Neutrophil (primary cell): ENCODE results near the gene YBEY.
A peak's percentile ranks its signal among the peaks of the same experiment; 100 is the strongest.

Experiments used
- H3K27ac ChIP-seq: fragments of 200-600 bp; sonication (generic); 2 replicates; pipeline ENCODE4 v1.5.1; 2016; ENCODE audit warnings: mild to moderate bottlenecking, moderate library complexity
- H3K27me3 ChIP-seq: fragments of 200-600 bp; sonication (generic); 2 replicates; pipeline ENCODE4 v1.6.0; 2016; ENCODE audit warnings: mild to moderate bottlenecking
- H3K36me3 ChIP-seq: fragments of 200-600 bp; sonication (generic); 2 replicates; pipeline ENCODE4 v1.5.1; 2017
- H3K4me1 ChIP-seq, 2 experiments: fragments of 200-600 bp in 1 of 2; sonication (generic) in 1 of 2; 1 replicate in 1 of 2; 2 replicates in 1 of 2; pipeline versions ENCODE4 v1.5.1 to v1.6.1; 2013 to 2016; ENCODE audit warnings: low read depth in 1 of 2, low read length in 1 of 2, mild to moderate bottlenecking in 1 of 2, moderate library complexity in 1 of 2; ENCODE audit not compliant: control insufficient read depth in 1 of 2, insufficient read depth in 1 of 2
- H3K4me3 ChIP-seq, 2 experiments: fragments of 200-600 bp in 1 of 2; sonication (generic) in 1 of 2; 1 replicate in 1 of 2; 2 replicates in 1 of 2; pipeline ENCODE4 v1.5.1; 2013 to 2016; ENCODE audit warnings: low read depth in 1 of 2, low read length in 1 of 2, mild to moderate bottlenecking in 1 of 2, moderate library complexity in 1 of 2
- H3K9me3 ChIP-seq: fragments of 200-600 bp; sonication (generic); 2 replicates; pipeline ENCODE4 v1.5.1; 2016
- CTCF ChIP-seq: fragments of 200-600 bp; sonication (generic); IDR thresholded peaks from 2 replicates; pipeline ENCODE4 v1.5.1; 2016; ENCODE audit warnings: antibody characterized with exemption

The YBEY gene

GRCh38 chr21:46320331-46320801 lies 34.2 kb downstream of the YBEY start:
- H3K9me3 ChIP-seq: no peaks in the 10 kb centered on the region
- peaks cover 18% of the 10 kb centered on the region for H3K36me3 ChIP-seq
- H3K4me1 ChIP-seq: peaks cover 41 to 43% of the 10 kb centered on the region in 2 experiments
- H3K4me3 ChIP-seq: no peak overlapping the region
- H3K27ac ChIP-seq: no peak overlapping the region
- no peak for TF ChIP-seq CTCF
- no peaks in the 10 kb centered on the region for H3K27me3 ChIP-seq

- Histone ChIP-seq H3K4me1 (peaks cover 47 to 49% of the 10 kb centered on the region in 2 experiments), H3K27ac (peak overlapping the region; percentile 94), H3K9me3 (no peaks in the 10 kb centered on the region), H3K4me3 (peak overlapping the region; percentile 96 to 100), H3K36me3 (peaks cover 6% of the 10 kb centered on the region), H3K27me3 (no peaks in the 10 kb centered on the region)
- TF ChIP-seq CTCF: no peak
Observed at GRCh38 chr21:46322351-46323226, 36.4 kb downstream of the YBEY start.

- Histone ChIP-seq H3K9me3 (no peaks in the 10 kb centered on the region), H3K4me3 (peak overlapping the region; percentile 96 to 100), H3K4me1 (peaks cover 47 to 49% of the 10 kb centered on the region in 2 experiments), H3K27me3 (no peaks in the 10 kb centered on the region), H3K27ac (peak overlapping the region; percentile 94), H3K36me3 (peaks cover 4% of the 10 kb centered on the region)
- TF ChIP-seq CTCF: no peak
Observed at GRCh38 chr21:46323227-46323709, 37.1 kb downstream of the YBEY start.

GRCh38 chr21:46323710-46324389 lies 37.7 kb downstream of the YBEY start, which contains the start of the genes C21orf58 and PCNT:
TSS of gene C21orf58 (minus strand) at chr21:46323870. CDS start at chr21:46322738, 1,132 bp downstream.
TSS of gene PCNT (plus strand) at chr21:46324156. CDS start at chr21:46324229, 73 bp downstream.
- Histone ChIP-seq H3K4me3 (peak within 1 kb of the TSS; percentile 96 to 100), H3K27me3 (no peaks in the 10 kb centered on the region), H3K27ac (peak within 1 kb of the TSS; percentile 94), H3K4me1 (peaks cover 47 to 49% of the 10 kb centered on the region in 2 experiments), H3K36me3 (peaks cover 4% of the 10 kb centered on the region), H3K9me3 (no peaks in the 10 kb centered on the region)
- peak; percentile 24 for TF ChIP-seq CTCF

DNA sequence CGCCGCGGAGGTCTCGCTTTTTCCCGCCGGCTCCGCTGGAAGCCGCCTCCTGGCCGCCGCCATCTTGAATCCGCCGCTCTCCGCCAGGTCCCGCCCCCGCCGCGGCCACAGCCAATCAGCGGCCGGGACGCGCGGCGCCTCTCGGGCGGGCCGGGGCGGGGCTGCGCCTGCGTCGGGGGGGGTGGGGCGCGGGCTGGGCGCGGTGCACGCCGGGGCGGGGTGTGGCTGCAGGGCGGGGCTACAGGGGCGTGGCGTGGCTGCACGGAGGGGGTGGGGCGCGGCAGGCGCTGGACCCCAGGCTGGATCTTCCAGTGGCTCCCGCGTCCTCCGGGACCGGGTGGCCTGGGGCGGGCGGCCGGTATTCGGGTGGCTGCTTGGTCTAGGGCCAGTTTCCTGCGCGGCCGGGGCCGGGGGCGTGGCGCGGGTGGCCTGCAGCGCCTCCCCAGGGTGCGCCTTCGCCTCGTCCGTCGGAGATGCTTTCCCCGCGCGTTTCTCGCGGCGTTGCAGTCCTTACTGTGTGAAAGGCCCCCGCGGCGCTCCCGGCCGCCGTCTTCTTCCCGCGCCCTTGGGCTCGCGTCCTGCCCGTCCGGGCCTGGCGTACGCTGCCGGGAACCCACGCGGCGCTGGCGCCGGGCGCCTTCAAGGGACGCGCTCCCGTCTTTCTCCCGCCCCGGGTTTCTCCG lies 38.4 kb downstream of the YBEY start:
- peaks cover 6% of the 10 kb centered on the region for H3K36me3 ChIP-seq
- H3K4me3 ChIP-seq: peak overlapping the region; percentile 96 to 100
- H3K27me3 ChIP-seq: no peaks in the 10 kb centered on the region
- H3K4me1 ChIP-seq: peaks cover 45 to 49% of the 10 kb centered on the region in 2 experiments
- no peaks in the 10 kb centered on the region for H3K9me3 ChIP-seq
- TF ChIP-seq CTCF: peak; percentile 44
- peak overlapping the region; percentile 94 for H3K27ac ChIP-seq
